Measurements from ENCODE around the gene KLK12.

KLK12 gene

DNA sequence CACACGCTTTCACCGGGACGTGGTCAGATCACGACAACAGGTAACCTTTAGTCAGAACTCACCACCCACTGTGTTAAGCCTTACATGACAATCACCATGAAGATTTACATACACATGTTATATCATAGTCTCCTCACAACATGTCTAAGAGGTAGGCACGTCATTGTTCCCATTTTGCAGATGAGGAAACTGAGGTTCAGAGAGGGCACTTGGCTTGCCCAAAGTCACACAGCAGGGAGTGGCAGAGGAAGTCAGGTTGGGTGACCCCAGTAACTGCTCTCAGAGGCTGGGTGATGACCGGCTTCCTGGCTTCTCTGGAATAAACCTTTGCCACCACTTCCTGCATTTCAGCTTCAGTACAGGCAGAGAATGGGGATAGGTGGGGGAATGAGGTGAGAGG lies 20.6 kb downstream of the KLK12 start:
- no peak for DNase-seq (ENCODE audit: low read depth)
- no peak overlapping the region for H3K4me3 ChIP-seq (ENCODE audit: low read depth, low read length)
- in situ Hi-C loops (cut with HindIII; ENCODE audit: low sequenced_read_pairs) = no loop called here
- TF ChIP-seq, protein P1, sequence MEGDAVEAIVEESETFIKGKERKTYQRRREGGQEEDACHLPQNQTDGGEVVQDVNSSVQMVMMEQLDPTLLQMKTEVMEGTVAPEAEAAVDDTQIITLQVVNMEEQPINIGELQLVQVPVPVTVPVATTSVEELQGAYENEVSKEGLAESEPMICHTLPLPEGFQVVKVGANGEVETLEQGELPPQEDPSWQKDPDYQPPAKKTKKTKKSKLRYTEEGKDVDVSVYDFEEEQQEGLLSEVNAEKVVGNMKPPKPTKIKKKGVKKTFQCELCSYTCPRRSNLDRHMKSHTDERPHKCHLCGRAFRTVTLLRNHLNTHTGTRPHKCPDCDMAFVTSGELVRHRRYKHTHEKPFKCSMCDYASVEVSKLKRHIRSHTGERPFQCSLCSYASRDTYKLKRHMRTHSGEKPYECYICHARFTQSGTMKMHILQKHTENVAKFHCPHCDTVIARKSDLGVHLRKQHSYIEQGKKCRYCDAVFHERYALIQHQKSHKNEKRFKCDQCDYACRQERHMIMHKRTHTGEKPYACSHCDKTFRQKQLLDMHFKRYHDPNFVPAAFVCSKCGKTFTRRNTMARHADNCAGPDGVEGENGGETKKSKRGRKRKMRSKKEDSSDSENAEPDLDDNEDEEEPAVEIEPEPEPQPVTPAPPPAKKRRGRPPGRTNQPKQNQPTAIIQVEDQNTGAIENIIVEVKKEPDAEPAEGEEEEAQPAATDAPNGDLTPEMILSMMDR (IDR thresholded peaks at IDR 0.05; ENCODE audit: low read depth, low read length, missing control alignments) = no peak

DNA sequence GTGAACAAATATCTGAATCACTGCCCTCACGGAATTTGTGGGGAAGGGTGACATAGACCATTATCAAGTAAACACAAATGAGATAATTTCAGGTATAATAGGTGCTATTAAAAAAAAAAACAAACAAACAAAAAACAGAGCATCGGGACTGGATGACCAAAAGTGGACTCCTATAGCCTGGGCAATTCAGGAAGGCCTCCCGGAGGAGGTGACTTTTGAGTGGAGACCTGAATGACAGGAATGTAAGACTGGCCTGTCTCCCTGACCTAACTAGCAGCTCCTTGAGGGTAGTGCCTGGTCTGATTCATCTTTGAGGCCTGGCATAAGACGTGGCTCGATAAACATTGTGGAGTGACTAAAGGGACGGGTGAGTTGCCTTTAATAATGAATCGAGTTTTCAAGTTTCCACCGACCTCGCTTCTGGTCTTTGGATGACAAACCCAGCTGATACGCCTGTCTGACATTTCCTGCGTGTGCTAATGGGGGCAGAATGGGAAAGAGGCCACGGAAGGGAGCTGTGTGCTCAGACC lies 22.1 kb downstream of the KLK12 start:
- H3K4me3 ChIP-seq (ENCODE audit: low read depth, low read length) = no peak overlapping the region
- in situ Hi-C loops (cut with HindIII; ENCODE audit: low sequenced_read_pairs) = no loop called here
- TF ChIP-seq, protein P1 (IDR thresholded peaks at IDR 0.05; ENCODE audit: low read depth, low read length, missing control alignments) = no peak
- DNase-seq (ENCODE audit: low read depth) = no peak

DNA sequence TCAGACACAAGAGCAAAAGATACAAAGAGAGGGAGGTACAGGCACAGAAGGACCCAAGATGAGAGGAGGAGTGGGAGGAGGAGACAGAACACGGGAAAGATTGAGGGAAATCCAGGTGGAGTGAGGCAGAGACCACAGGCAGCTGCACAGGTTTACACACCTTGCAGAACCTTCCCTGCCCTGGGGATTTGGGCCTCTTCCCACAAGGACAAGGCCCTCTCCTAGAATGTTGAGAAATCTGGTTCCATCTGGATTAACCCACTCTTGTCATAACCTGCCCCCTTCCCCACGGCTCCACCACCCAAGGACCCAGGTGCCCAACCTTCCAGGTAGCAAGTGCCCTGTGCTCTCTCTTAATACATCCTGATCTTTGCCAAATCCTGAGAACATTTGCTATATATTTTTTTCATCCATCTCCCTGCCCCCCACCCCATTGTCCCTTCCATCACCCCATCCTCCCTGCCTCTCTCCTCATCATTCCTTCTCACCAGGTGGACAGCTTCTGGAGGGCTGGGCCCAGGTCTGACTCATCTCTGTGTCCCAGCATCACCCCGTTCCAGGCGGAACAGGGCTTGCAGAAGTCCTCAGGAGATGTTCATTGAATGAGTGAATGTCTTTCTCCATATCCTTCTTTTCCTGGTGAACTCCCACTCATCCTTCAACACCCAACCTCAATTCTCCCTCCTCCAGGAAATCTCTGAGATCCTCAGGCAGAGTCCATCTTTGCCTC lies 24.6 kb downstream of the KLK12 start:
- in situ Hi-C loops (cut with HindIII; ENCODE audit: low sequenced_read_pairs) = no loop called here
- TF ChIP-seq, protein P1 (IDR thresholded peaks at IDR 0.05; ENCODE audit: low read depth, low read length, missing control alignments) = no peak
- no peak for DNase-seq (ENCODE audit: low read depth)
- no peak overlapping the region for H3K4me3 ChIP-seq (ENCODE audit: low read depth, low read length)

DNA sequence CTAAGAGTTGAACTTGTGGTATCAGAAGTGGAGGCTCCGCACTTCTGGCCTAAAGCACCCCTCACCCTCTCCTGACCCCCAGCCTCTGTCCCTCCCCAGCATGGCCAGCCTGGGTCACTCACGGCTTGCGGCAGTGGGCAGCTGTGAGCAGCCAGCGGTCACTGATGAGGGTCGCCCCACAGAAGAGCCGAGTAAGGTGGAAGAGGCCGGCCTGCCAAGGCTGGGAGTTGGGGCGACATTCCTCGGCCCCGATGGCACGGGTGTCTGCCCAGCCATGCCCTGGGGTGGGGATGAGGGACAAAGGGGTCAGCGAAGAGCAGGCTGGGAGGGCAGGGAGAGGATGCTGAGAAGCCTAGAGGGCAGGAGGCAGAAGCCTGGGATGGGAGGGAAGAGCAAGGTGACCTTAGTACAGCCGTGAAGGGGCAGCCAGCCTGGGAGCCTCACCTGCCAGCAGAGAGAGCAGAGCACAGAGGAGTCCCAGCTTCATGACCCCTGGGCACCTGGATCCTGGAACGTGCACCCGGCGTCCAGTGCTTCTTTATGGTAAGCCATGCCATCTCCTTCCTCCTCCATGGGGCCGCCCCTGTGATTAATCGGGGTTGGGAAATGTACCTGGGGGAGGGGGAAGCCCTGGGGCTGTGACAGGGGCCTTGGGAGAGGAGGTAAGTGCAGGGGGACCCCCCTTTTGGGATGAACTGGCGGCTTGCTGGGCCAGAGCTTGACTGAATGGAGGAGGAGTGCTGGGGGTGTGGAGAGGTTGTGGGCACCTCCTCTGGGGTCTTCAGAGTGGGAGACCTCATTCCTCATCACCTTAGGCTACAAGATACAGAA lies 25.5 kb downstream of the KLK12 start:
- in situ Hi-C loops (cut with HindIII; ENCODE audit: low sequenced_read_pairs) = no loop called here
- no peak for DNase-seq (ENCODE audit: low read depth)
- TF ChIP-seq, protein P1 (IDR thresholded peaks at IDR 0.05; ENCODE audit: low read depth, low read length, missing control alignments) = no peak
- H3K4me3 ChIP-seq (ENCODE audit: low read depth, low read length) = no peak overlapping the region

DNA sequence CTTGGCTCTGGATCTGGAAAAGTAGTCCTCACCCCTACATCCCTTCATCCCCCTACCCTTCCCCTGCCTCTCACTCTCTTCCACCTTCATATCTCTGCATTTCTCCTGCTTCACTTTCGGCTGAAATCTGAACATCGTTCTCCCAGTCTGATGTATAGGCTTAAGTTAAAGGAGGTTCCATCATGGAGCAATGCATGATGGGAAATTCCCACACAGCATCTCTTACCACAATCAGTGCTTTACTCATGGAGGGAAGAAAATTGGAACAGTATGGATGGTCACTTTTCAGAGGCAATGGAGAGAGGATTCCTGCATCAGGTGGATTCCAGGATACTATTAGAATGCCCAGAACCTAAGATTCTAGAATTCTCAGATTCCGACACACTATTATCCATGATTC lies 27.3 kb downstream of the KLK12 start:
- in situ Hi-C loops (cut with HindIII; ENCODE audit: low sequenced_read_pairs) = no loop called here
- no peak overlapping the region for H3K4me3 ChIP-seq (ENCODE audit: low read depth, low read length)
- DNase-seq (ENCODE audit: low read depth) = no peak
- TF ChIP-seq, protein P1 (IDR thresholded peaks at IDR 0.05; ENCODE audit: low read depth, low read length, missing control alignments) = no peak

DNA sequence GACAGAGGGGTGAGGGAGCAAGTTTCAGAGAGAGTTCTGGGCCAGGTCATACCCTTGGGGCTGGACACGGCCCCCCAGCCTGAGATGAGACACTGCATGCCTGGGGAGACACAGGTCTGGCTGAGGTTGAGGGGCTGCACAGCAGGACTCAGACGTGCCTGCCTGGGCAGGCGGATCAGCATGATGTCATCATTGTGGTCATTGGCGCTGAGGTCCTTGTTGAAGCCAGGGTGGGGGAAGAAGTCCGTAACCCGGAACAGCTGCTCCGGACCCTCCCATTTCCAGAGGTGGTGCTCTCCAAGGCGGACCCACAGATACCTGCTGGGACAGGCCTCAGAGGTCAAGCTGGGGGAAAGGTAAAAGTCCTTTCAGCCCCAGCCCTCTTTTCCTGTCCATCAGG lies 28.4 kb downstream of the KLK12 start:
- no peak for DNase-seq (ENCODE audit: low read depth)
- in situ Hi-C loops (cut with HindIII; ENCODE audit: low sequenced_read_pairs) = no loop called here
- H3K4me3 ChIP-seq (ENCODE audit: low read depth, low read length) = no peak overlapping the region
- TF ChIP-seq, protein P1 (IDR thresholded peaks at IDR 0.05; ENCODE audit: low read depth, low read length, missing control alignments) = no peak

Measured in astrocyte of the cerebellum (primary cell).